ENCODE measurements around the gene BCKDHB. TPM values are rescaled to one million over a fixed set of nuclear protein-coding genes. Genes with fewer than 3 reads are reported as not detected.

Gene BCKDHB
- total RNA-seq, 1 donor, result 11.7 TPM

- TF ChIP-seq CTCF (IDR thresholded peaks at IDR 0.05; ENCODE audit: insufficient read depth, low read depth, low read length), result no peak
- no peak overlapping the region for H3K4me3 ChIP-seq (ENCODE audit: low read depth, low read length)
- peak; percentile 56 for DNase-seq (ENCODE audit: low read depth)
These were observed 58.7 kb downstream of the BCKDHB start for GRCh38 chr6:80165143-80165542.

- DNase-seq (ENCODE audit: low read depth), result no peak
- H3K4me3 ChIP-seq (ENCODE audit: low read depth, low read length), result no peak overlapping the region
- no peak for TF ChIP-seq CTCF (IDR thresholded peaks at IDR 0.05; ENCODE audit: insufficient read depth, low read depth, low read length)
These were observed 59.3 kb downstream of the BCKDHB start for GRCh38 chr6:80165819-80166218.

- no peak for TF ChIP-seq CTCF (IDR thresholded peaks at IDR 0.05; ENCODE audit: insufficient read depth, low read depth, low read length)
- H3K4me3 ChIP-seq (ENCODE audit: low read depth, low read length), result no peak overlapping the region
- no peak for DNase-seq (ENCODE audit: low read depth)
These were observed 64.0 kb downstream of the BCKDHB start for GRCh38 chr6:80170433-80170832.

GRCh38 chr6:80173411-80173810 lies 66.9 kb downstream of the BCKDHB start:
- H3K4me3 ChIP-seq (ENCODE audit: low read depth, low read length), result no peak overlapping the region
- no peak for TF ChIP-seq CTCF (IDR thresholded peaks at IDR 0.05; ENCODE audit: insufficient read depth, low read depth, low read length)
- no peak for DNase-seq (ENCODE audit: low read depth)

GRCh38 chr6:80174900-80175572 lies 68.6 kb downstream of the BCKDHB start:
- H3K4me3 ChIP-seq (ENCODE audit: low read depth, low read length), result no peak overlapping the region
- peak; percentile 84 for DNase-seq (ENCODE audit: low read depth)
- TF ChIP-seq CTCF (IDR thresholded peaks at IDR 0.05; ENCODE audit: insufficient read depth, low read depth, low read length), result no peak

- TF ChIP-seq CTCF (IDR thresholded peaks at IDR 0.05; ENCODE audit: insufficient read depth, low read depth, low read length), result no peak
- H3K4me3 ChIP-seq (ENCODE audit: low read depth, low read length), result no peak overlapping the region
- DNase-seq (ENCODE audit: low read depth), result no peak
These were observed 73.2 kb downstream of the BCKDHB start for GRCh38 chr6:80179695-80180094.

All from fibroblast of villous mesenchyme (primary cell).